Endothelial cell of umbilical vein (primary cell): Measurements from ENCODE around the gene ERBB4.

Source experiments
- CTCF ChIP-seq, 2 donors: IDR thresholded peaks; 1 replicate in 1 of 2; 2 replicates in 1 of 2; pipeline ENCODE4 v1.5.1; 2011; ENCODE audit warnings: low read length in 2 of 2, mild to moderate bottlenecking in 2 of 2, moderate library complexity in 2 of 2, control low read depth in 1 of 2, inconsistent platforms in 1 of 2, low read depth in 1 of 2; ENCODE audit not compliant: insufficient read depth in 1 of 2; ENCODE audit errors: extremely low read depth in 1 of 2
- EZH2 ChIP-seq: IDR thresholded peaks from 2 replicates; pipeline ENCODE4 v1.6.1; 2012; ENCODE audit warnings: borderline replicate concordance, low read depth, mild to moderate bottlenecking, moderate library complexity, low read length, inconsistent platforms; ENCODE audit not compliant: severe bottlenecking
- JUN ChIP-seq: IDR thresholded peaks from 2 replicates; pipeline ENCODE4 v1.6.1; 2011; ENCODE audit warnings: borderline replicate concordance, low read depth; ENCODE audit not compliant: insufficient read length, insufficient read depth
- MYC ChIP-seq: IDR thresholded peaks from one replicate; pipeline ENCODE4 v1.6.1; 2011; ENCODE audit warnings: mild to moderate bottlenecking, low read depth, low read length
- POLR2A ChIP-seq: IDR thresholded peaks from 2 replicates; pipeline ENCODE4 v1.6.1; 2012; ENCODE audit warnings: low read depth, mild to moderate bottlenecking, control low read depth, low read length

GRCh38 chr2:211408483-211408891 is 1130.1 kb downstream of the ERBB4 start:
- TF ChIP-seq CTCF (IDR thresholded peaks at IDR 0.05; ENCODE audit: extremely low read depth in 1 of 2, insufficient read depth in 1 of 2, low read depth in 1 of 2, low read length in 2 of 2): no peak
- no peak for TF ChIP-seq POLR2A
- TF ChIP-seq JUN: peak; percentile 18
- no peak for TF ChIP-seq MYC
- no peak for TF ChIP-seq EZH2
